Liver (tissue), 9 donors: Measurements from ENCODE around the gene RERE. TPM values are rescaled to one million over a fixed set of nuclear protein-coding genes. Genes with fewer than 3 reads are reported as not detected.

Experiments used
- DNase-seq: peaks from one replicate; pipeline ENCODE4 v3.0.0-alpha.2; 2017; ENCODE audit warnings: low spot score
- H3K27ac ChIP-seq, 2 donors: one replicate each; pipeline ENCODE4 v1.7.0; 2013; ENCODE audit warnings: inconsistent platforms in 2 of 2, low read length in 2 of 2, control low read depth in 1 of 2, low read depth in 1 of 2, mild to moderate bottlenecking in 1 of 2
- H3K27me3 ChIP-seq, 4 donors: one replicate each; pipeline versions ENCODE4 v1.6.1 to v1.7.0; 2013; ENCODE audit warnings: low read length in 3 of 4, inconsistent platforms in 1 of 4, mild to moderate bottlenecking in 1 of 4, moderate library complexity in 1 of 4; ENCODE audit not compliant: control insufficient read depth in 4 of 4, insufficient read depth in 4 of 4
- H3K36me3 ChIP-seq, 4 donors: one replicate each; pipeline versions ENCODE4 v1.6.1 to v1.7.0; 2013; ENCODE audit warnings: low read length in 3 of 4, mild to moderate bottlenecking in 3 of 4, low read depth in 1 of 4, moderate library complexity in 1 of 4; ENCODE audit not compliant: control insufficient read depth in 4 of 4, insufficient read depth in 3 of 4
- H3K4me1 ChIP-seq, 4 donors: one replicate each; pipeline versions ENCODE4 v1.6.1 to v1.7.0; 2013; ENCODE audit warnings: low read length in 3 of 4, mild to moderate bottlenecking in 3 of 4, moderate library complexity in 1 of 4; ENCODE audit not compliant: control insufficient read depth in 4 of 4, insufficient read depth in 4 of 4
- H3K4me3 ChIP-seq, 3 donors: one replicate each; pipeline versions ENCODE4 v1.6.1 to v1.7.0; 2013; ENCODE audit warnings: low read length in 3 of 3, control low read depth in 1 of 3, low read depth in 1 of 3, mild to moderate bottlenecking in 1 of 3
- H3K9ac ChIP-seq, 2 donors: one replicate each; pipeline ENCODE4 v1.7.0; 2013; ENCODE audit warnings: low read length in 2 of 2, mild to moderate bottlenecking in 2 of 2, moderate library complexity in 2 of 2, control low read depth in 1 of 2, low read depth in 1 of 2
- H3K9me3 ChIP-seq, 4 donors: one replicate each; pipeline versions ENCODE4 v1.6.1 to v1.7.0; 2013; ENCODE audit warnings: low read length in 3 of 4; ENCODE audit not compliant: control insufficient read depth in 4 of 4
- EGR1 ChIP-seq, 2 donors: IDR thresholded peaks; 2 replicates each; pipeline ENCODE4 v1.6.1; 2016 to 2018; ENCODE audit warnings: antibody characterized with exemption in 2 of 2, low read depth in 2 of 2
- FOXA1 ChIP-seq: IDR thresholded peaks from 2 replicates; pipeline ENCODE4 v1.6.1; 2016; ENCODE audit warnings: antibody characterized with exemption
- GABPA ChIP-seq, 2 donors: IDR thresholded peaks in 1 of 2; conservative IDR thresholded peaks in 1 of 2; 2 replicates each; pipeline ENCODE4 v1.6.1; 2016; ENCODE audit warnings: antibody characterized with exemption in 2 of 2, mild to moderate bottlenecking in 1 of 2, moderate library complexity in 1 of 2
- HNF4A ChIP-seq, 2 donors: conservative IDR thresholded peaks; 2 replicates each; pipeline ENCODE4 v1.6.1; 2016; ENCODE audit warnings: antibody characterized with exemption in 2 of 2, mild to moderate bottlenecking in 2 of 2
- HNF4G ChIP-seq: IDR thresholded peaks from 2 replicates; pipeline ENCODE4 v1.6.1; 2016; ENCODE audit warnings: antibody characterized with exemption
- JUND ChIP-seq, 2 donors: IDR thresholded peaks; 2 replicates each; pipeline ENCODE4 v1.6.1; 2016; ENCODE audit warnings: antibody characterized with exemption in 2 of 2
- NR2F2 ChIP-seq: IDR thresholded peaks from 2 replicates; pipeline ENCODE4 v1.6.1; 2016; ENCODE audit warnings: antibody characterized with exemption
- RXRA ChIP-seq, 2 donors: IDR thresholded peaks; 2 replicates each; pipeline ENCODE4 v1.6.1; 2017 to 2018; ENCODE audit warnings: antibody characterized with exemption in 2 of 2, mild to moderate bottlenecking in 1 of 2
- SP1 ChIP-seq: IDR thresholded peaks from 2 replicates; pipeline ENCODE4 v1.6.1; 2018; ENCODE audit warnings: antibody characterized with exemption, mild to moderate bottlenecking
- YY1 ChIP-seq: IDR thresholded peaks from 2 replicates; pipeline ENCODE4 v1.6.1; 2016; ENCODE audit warnings: antibody characterized with exemption, mild to moderate bottlenecking
- WGBS: extraction: QIAGEN DNeasy Blood & Tissue Kit; methylation state at CpG from one replicate; pipeline ENCODE4 v1.1.7; 2013; 5-methylcytosine and 5-hydroxymethylcytosine counted together
- polyA plus RNA-seq, 2 donors: library from polyadenylated mRNA; stranded (reverse) in 1 of 2; unstranded in 1 of 2; fragments of 200-250 nt in 1 of 2; fragments of >200 nt in 1 of 2; fragmentation: Nextera tagmentation in 1 of 2; extraction: Ambion mirVana in 1 of 2; gene quantifications; one replicate each; pipeline versions ENCODE4 v1.2.1 to v1.2.3, GENCODE V29; 2013 to 2015
- total RNA-seq, 2 donors: library from RNA; depleted of rRNA; stranded (reverse); fragments of >200 nt; gene quantifications; one replicate each; pipeline ENCODE4 v1.2.3, GENCODE V29; 2014
- TF ChIP-seq, protein P1 (sequence below): IDR thresholded peaks from 2 replicates; pipeline ENCODE4 v1.6.1; 2016; ENCODE audit warnings: antibody characterized with exemption
- TF ChIP-seq, protein P2 (sequence below): IDR thresholded peaks from 2 replicates; pipeline ENCODE4 v1.6.1; 2016; ENCODE audit warnings: antibody characterized with exemption, mild to moderate bottlenecking
- donor health status: healthy.
- donor health status: healthy.
- donor health status: healthy.
- donor health status: healthy.
- donor health status: healthy.

The RERE gene
- total and polyA plus RNA-seq, 4 donors = 9.8 to 49.1 (median 24.8) TPM

DNA sequence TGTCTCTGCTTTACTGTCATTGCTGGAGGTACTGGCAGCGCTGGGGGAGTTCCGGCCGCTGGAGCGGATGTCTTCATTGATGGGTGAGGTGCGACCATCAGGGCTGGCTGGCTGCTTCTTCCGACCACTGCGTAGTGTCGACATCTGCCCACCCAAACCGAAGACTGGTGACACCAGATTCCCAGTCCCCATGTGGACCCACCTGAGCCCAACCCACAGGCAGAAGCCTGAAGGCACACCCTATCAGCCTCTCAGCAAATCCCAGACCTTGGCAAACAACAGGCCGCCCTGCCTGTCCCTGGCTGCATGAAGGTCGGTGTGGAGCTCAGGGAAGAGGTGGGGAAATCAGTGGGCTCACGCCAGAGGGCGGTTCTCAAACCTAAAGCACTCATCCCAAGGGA lies 454.7 kb downstream of the RERE start (continued):
- TF ChIP-seq, protein P1, sequence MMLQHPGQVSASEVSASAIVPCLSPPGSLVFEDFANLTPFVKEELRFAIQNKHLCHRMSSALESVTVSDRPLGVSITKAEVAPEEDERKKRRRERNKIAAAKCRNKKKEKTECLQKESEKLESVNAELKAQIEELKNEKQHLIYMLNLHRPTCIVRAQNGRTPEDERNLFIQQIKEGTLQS = no peak
- TF ChIP-seq YY1 (no peak), GABPA (IDR thresholded peaks at IDR 0.05 in 1 of 2, conservative IDR thresholded peaks at IDR 0.05 in 1 of 2) (no peak)

DNA sequence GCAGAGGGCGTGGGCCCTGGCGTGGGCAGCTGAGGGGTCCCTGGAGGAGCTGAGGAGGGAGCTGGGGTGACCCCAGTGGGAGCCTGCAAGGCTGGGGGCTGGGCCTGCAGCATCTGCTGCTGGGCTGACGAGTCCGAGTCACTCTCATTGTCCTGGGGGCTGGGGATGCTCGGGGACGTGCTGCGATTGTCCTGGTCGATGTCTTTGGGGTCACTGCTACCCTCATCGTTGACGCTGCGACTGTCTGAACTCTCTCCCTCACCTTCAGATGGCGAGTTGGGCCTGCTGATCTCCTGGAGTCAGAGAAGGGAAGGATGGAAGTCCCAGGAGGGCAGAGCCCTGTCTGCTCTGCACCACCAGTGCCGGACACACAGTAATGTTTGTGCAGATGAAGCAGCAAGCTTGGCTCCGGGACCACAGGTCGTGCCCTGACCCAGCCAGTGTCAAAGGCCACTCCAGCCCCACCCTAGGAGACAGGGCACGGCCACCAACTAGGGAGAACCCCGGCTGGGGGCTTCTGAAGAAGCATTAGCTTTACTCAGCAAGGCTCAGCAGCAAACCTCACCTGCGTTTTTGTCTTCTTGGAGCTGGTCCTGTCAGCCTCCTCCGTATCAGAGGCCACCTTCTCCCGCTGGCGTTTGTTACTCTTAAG lies 456.1 kb downstream of the RERE start:
- H3K27me3 ChIP-seq = no peaks in the 10 kb centered on the region
- no peaks in the 10 kb centered on the region for H3K9me3 ChIP-seq
- H3K36me3 ChIP-seq = peaks cover 45 to 61% (median 50%) of the 10 kb centered on the region in 4 donors
- WGBS = 74% methylated on average over 21 of the region's 21 CpGs
- no peak overlapping the region for H3K4me3 ChIP-seq
- DNase-seq = no peak
- H3K27ac ChIP-seq = no peak overlapping the region
- H3K4me1 ChIP-seq = peaks cover 6 to 31% (median 19%) of the 10 kb centered on the region in 4 donors
- TF ChIP-seq SP1 = no peak
- TF ChIP-seq HNF4A (conservative IDR thresholded peaks at IDR 0.05) = peak in 1 of 2 donors; percentile 30
- TF ChIP-seq YY1 = no peak
- no peak for TF ChIP-seq HNF4G
- peak; percentile 15 for TF ChIP-seq NR2F2
- TF ChIP-seq EGR1 (IDR thresholded peaks at IDR 0.05; ENCODE audit: low read depth in 2 of 2) = no peak
- no peak overlapping the region for H3K9ac ChIP-seq

DNA sequence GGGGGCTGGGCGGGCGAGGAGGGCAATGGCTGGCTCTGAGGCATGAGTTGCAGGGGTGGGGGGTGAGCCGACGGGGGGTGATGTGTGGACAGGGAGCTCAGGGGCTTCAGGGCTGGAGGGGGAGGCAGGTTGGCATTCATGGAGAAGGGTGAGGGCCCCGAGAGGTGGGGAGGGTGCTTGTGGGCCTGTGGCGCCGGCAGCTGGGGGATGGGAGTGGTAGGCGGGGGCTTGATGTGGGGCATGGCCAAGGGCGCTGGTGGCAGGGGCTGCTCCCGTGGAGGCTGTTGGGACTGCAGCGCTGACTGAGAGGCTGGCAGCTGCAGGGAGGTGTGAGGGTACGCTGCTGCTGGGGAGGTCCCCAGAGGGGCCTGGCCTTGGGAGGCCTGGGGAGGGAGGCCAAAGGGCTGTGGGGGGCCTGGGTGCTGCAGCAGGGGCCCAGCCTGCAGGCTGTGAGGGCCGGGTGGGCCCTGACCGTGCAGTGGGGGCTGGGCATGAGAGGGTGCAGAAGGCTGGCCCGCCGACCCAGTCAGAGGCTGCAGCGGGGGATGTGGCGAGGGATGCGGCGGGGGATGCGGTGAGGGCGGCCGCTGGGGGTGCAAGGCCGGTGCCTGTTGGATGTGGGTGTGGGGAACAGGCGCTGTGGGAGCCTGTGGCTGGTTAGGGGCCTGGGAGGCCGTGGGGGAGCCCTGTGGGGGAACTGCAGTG lies 456.8 kb downstream of the RERE start:
- TF ChIP-seq RXRA (IDR thresholded peaks at IDR 0.05) = no peak
- no peak for TF ChIP-seq JUND (IDR thresholded peaks at IDR 0.05)
- Histone ChIP-seq H3K27ac (no peak overlapping the region), H3K4me3 (no peak overlapping the region), H3K4me1 (peaks cover 6 to 29% (median 19%) of the 10 kb centered on the region in 4 donors), H3K9me3 (no peaks in the 10 kb centered on the region), H3K27me3 (no peaks in the 10 kb centered on the region), H3K36me3 (peaks cover 43 to 68% (median 51%) of the 10 kb centered on the region in 4 donors), H3K9ac (no peak overlapping the region)
- 89% methylated on average over 26 of the region's 26 CpGs for WGBS
- DNase-seq = no peak

DNA sequence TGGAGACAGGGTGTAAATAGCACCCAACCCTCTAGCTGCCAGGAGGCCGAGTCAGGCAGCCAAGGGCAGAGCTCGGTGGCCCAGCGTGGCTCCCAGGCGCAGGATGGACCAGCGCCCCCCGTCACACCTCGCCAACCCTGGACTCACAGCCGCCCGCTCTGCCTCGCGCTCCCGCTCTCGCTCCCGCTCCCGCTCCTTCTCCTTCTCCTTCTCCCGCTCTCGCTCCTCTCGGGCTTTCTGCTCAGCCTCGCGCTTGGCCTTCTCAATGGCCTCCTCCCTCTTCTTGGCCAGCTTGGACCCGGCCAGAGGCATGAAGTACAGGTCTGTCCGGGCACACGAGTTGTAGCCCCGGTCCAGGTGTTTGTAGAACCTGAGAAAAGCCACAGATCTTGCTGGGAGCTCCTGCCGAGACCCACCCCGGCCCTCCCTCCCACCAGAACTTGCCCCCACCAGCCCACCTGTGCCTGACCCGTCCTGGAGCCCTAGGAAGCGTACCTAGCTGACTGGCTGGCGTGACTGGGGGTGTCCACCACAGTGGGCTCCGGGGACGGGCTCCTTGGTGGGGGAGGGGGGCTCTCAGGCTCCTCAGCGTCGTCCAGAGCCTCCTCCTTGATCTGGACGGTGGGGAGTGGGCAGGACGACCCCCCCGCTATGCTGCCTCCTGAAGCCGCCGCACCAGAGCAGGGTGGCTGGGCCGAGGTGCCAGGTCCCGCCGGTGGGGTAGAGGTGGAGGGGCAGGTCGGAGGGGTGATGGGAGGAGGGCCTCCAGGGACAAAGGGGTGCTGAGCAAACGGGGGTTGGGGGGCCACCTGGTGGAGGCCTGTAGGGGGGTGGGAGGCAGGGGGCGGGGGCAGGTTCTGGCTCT lies 457.6 kb downstream of the RERE start:
- no peak for DNase-seq
- WGBS = 95% methylated on average over 44 of the region's 44 CpGs
- peaks cover 39 to 68% (median 54%) of the 10 kb centered on the region in 4 donors for H3K36me3 ChIP-seq
- no peak overlapping the region for H3K9ac ChIP-seq
- H3K27ac ChIP-seq = no peak overlapping the region
- TF ChIP-seq, protein P2, sequence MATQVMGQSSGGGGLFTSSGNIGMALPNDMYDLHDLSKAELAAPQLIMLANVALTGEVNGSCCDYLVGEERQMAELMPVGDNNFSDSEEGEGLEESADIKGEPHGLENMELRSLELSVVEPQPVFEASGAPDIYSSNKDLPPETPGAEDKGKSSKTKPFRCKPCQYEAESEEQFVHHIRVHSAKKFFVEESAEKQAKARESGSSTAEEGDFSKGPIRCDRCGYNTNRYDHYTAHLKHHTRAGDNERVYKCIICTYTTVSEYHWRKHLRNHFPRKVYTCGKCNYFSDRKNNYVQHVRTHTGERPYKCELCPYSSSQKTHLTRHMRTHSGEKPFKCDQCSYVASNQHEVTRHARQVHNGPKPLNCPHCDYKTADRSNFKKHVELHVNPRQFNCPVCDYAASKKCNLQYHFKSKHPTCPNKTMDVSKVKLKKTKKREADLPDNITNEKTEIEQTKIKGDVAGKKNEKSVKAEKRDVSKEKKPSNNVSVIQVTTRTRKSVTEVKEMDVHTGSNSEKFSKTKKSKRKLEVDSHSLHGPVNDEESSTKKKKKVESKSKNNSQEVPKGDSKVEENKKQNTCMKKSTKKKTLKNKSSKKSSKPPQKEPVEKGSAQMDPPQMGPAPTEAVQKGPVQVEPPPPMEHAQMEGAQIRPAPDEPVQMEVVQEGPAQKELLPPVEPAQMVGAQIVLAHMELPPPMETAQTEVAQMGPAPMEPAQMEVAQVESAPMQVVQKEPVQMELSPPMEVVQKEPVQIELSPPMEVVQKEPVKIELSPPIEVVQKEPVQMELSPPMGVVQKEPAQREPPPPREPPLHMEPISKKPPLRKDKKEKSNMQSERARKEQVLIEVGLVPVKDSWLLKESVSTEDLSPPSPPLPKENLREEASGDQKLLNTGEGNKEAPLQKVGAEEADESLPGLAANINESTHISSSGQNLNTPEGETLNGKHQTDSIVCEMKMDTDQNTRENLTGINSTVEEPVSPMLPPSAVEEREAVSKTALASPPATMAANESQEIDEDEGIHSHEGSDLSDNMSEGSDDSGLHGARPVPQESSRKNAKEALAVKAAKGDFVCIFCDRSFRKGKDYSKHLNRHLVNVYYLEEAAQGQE = no peak
- TF ChIP-seq HNF4A (conservative IDR thresholded peaks at IDR 0.05) (no peak), FOXA1 (no peak), JUND (IDR thresholded peaks at IDR 0.05) (no peak)
- no peaks in the 10 kb centered on the region for H3K9me3 ChIP-seq
- no peaks in the 10 kb centered on the region for H3K27me3 ChIP-seq
- no peak overlapping the region for H3K4me3 ChIP-seq
- H3K4me1 ChIP-seq = peaks cover 3 to 21% (median 14%) of the 10 kb centered on the region in 4 donors
